Measurements from ENCODE around the gene BORCS6. TPM values are rescaled to one million over a fixed set of nuclear protein-coding genes. Genes with fewer than 3 reads are reported as not detected.

BORCS6 gene
- total RNA-seq, 2 donors from 2014 or later, result 10.2 to 10.8 TPM

GRCh38 chr17:8140065-8141029 is 49.6 kb downstream of the BORCS6 start:
- peaks cover 62% of the 10 kb centered on the region for H3K36me3 ChIP-seq
- no peak for TF ChIP-seq CTCF (IDR thresholded peaks at IDR 0.05)
- H3K9me3 ChIP-seq, result no peaks in the 10 kb centered on the region
- no peaks in the 10 kb centered on the region for H3K27me3 ChIP-seq
- H3K4me1 ChIP-seq, result peaks cover 0 to 37% of the 10 kb centered on the region in 2 donors
- no peak for DNase-seq (ENCODE audit: low spot score)
- H3K4me3 ChIP-seq, result no peak overlapping the region
- peak overlapping the region; percentile 88 to 95 for H3K27ac ChIP-seq

GRCh38 chr17:8138672-8139371 is 51.2 kb downstream of the BORCS6 start:
- peak; percentile 97 for DNase-seq (ENCODE audit: low spot score)
- Histone ChIP-seq H3K36me3 (peaks cover 46% of the 10 kb centered on the region), H3K27ac (peak overlapping the region; percentile 88 to 95), H3K9me3 (no peaks in the 10 kb centered on the region), H3K27me3 (no peaks in the 10 kb centered on the region), H3K4me3 (peak overlapping the region in 1 of 2 donors; percentile 10), H3K4me1 (peaks cover 0 to 37% of the 10 kb centered on the region in 2 donors)
- peak; percentile 57 to 89 for TF ChIP-seq CTCF (IDR thresholded peaks at IDR 0.05)

GRCh38 chr17:8138374-8138671 is 51.7 kb downstream of the BORCS6 start:
- no peaks in the 10 kb centered on the region for H3K9me3 ChIP-seq
- H3K4me1 ChIP-seq, result peaks cover 0 to 37% of the 10 kb centered on the region in 2 donors
- H3K27me3 ChIP-seq, result no peaks in the 10 kb centered on the region
- TF ChIP-seq CTCF (IDR thresholded peaks at IDR 0.05), result no peak
- no peak for DNase-seq (ENCODE audit: low spot score)
- H3K27ac ChIP-seq, result peak overlapping the region; percentile 88 to 95
- H3K36me3 ChIP-seq, result peaks cover 41% of the 10 kb centered on the region
- H3K4me3 ChIP-seq, result peak overlapping the region in 1 of 2 donors; percentile 10

MicroRNAs encoded within 50 kb of the gene (microRNA counts, 767-probe panel; counts per million panel counts)
- microRNA hsa-miR-4521, result 0 to 961 counts per million in 2 donors

Small RNAs within 50 kb of the gene (microRNA-seq; reads per million reads assigned to microRNA genes)
- gene MIR4521 (ENCODE audit: borderline number of aligned reads in 2 of 2, borderline replicate concordance in 1 of 2) (2.8 to 5.0 reads per million in 2 donors), gene MIR6883 (ENCODE audit: borderline number of aligned reads in 2 of 2, borderline replicate concordance in 1 of 2) (0 to 1.4 reads per million in 2 donors)

Other genes with a start within 250 kb of the BORCS6 start
- gene GUCY2D, start 187.6 kb downstream of the BORCS6 start, total RNA-seq, result not detected
- 1 to 10 TPM; 1.2 to 1.8 TPM for gene ALOX15B, start 151.1 kb downstream of the BORCS6 start, total RNA-seq
- under 1 TPM in 1 of 2 donors, not detected in 1; 0.43 TPM for gene ALOX12B, start 102.5 kb downstream of the BORCS6 start, total RNA-seq
- under 1 TPM in 1 of 2 donors, not detected in 1; 0.20 TPM for gene ALOXE3, start 71.7 kb downstream of the BORCS6 start, total RNA-seq
- not detected for gene HES7, start 66.1 kb downstream of the BORCS6 start, total RNA-seq
- 10 to 100 TPM; 59.4 to 75.0 TPM for gene PER1, start 37.8 kb downstream of the BORCS6 start, total RNA-seq
- 10 to 100 TPM; 27.4 to 39.7 TPM for gene VAMP2, start 27.2 kb downstream of the BORCS6 start, total RNA-seq
- gene TMEM107, start 13.8 kb downstream of the BORCS6 start, total RNA-seq, result 10 to 100 TPM in 1 of 2 donors, 1 to 10 TPM in 1; 7.3 to 11.0 TPM
- 1 to 10 TPM in 1 of 2 donors, not detected in 1; 1.8 TPM for gene AURKB, start 20.4 kb upstream of the BORCS6 start, total RNA-seq
- gene CTC1, start 57.9 kb upstream of the BORCS6 start, total RNA-seq, result 1 to 10 TPM; 4.2 to 8.6 TPM
- 1 to 10 TPM; 4.4 to 5.3 TPM for gene PFAS, start 59.1 kb upstream of the BORCS6 start, total RNA-seq
- 10 to 100 TPM; 24.1 to 29.9 TPM for gene RANGRF, start 98.5 kb upstream of the BORCS6 start, total RNA-seq
- gene SLC25A35, start 105.2 kb upstream of the BORCS6 start, total RNA-seq, result 1 to 10 TPM; 1.2 to 1.6 TPM
- 10 to 100 TPM in 1 of 2 donors, 1 to 10 TPM in 1; 5.9 to 18.7 TPM for gene ARHGEF15, start 120.1 kb upstream of the BORCS6 start, total RNA-seq
- gene ODF4, start 149.7 kb upstream of the BORCS6 start, total RNA-seq, result not detected
- 1,000 to 10,000 TPM; 1,618 to 2,343 TPM for gene RPL26, start 193.0 kb upstream of the BORCS6 start, total RNA-seq
- not detected for gene RNF222, start 207.6 kb upstream of the BORCS6 start, total RNA-seq
- gene NDEL1, start 245.7 kb upstream of the BORCS6 start, total RNA-seq, result 10 to 100 TPM; 34.9 to 38.7 TPM